OCI-LY3 (cell line): Measurements from ENCODE around the gene FRMD4A.

ENCODE experiments used
- CTCF ChIP-seq: fragments of 200-600, 300-600 bp; sonication (generic); IDR thresholded peaks from 2 replicates; pipeline ENCODE4 v1.5.1; 2014; ENCODE audit warnings: antibody characterized with exemption, low read length, low read depth
- EZH2phosphoT487 ChIP-seq: fragments of 200-600 bp; shearing (Covaris generic); IDR thresholded peaks from 2 replicates; pipeline ENCODE4 v1.6.1; 2018; ENCODE audit warnings: antibody characterized with exemption, mixed run types, low read depth

GRCh38 chr10:14116837-14117236 lies 213.9 kb downstream of the FRMD4A start:
- TF ChIP-seq CTCF (no peak), EZH2phosphoT487 (no peak)
